ENCODE data around the gene FHDC1. TPM values are rescaled to one million over a fixed set of nuclear protein-coding genes. Genes with fewer than 3 reads are reported as not detected.

Gene FHDC1
- total RNA-seq, 1 experiment from 2014 or later: 0.95 TPM

DNA sequence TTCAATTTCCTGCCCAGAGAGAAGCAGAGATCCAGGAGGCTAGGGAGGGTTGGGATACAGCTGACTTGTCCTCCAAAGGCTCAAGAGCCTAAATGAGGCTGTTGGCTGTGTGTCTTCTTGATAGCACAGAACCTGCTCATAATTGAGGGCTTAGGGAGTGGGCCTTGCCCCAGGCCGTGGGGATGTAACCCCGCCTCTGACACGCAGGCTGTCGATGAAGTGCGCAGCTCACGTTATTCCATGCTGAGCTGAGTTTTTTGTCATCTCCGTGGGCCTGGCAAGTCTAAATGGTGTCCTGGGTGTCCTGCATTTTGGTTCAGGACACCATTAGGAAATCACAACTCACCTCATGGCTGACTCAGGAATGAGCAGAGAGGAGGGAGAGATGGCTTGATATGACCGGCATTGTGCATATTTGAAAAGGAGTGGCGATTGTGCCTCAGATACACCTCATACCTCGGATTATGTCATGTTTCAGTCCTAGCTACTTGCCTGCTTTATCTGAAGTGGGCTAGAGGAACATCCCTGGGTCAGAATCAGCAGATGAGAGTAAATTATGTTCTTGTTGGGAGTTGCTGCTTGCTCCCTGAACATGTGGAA is 43.7 kb downstream of the FHDC1 start:
- intact Hi-C loops (cut with micrococcal nuclease): no loop called here
- CTCF ChIA-PET: interaction anchor here (0.6 kb wide), 1 partner anchor 104 kb away, joined by 3 read pairs; no protein-coding TSS in a partner anchor
- no peaks in the 10 kb centered on the region for H3F3A ChIP-seq (ENCODE audit: low read length, unreplicated experiment)
- no peak for TF ChIP-seq CTCF (conservative IDR thresholded peaks at IDR 0.05; ENCODE audit: low read depth, low read length)
- TF ChIP-seq EZH2phosphoT487 (IDR thresholded peaks at IDR 0.05; ENCODE audit: borderline replicate concordance, low read length): no peak
- TF ChIP-seq EZH2 (IDR thresholded peaks at IDR 0.05; ENCODE audit: low read length, unreplicated experiment): no peak
- no TSS peak for BruUV-seq (replicated peaks)
- H3K36me3 ChIP-seq (ENCODE audit: low read depth, low read length): no peaks in the 10 kb centered on the region
- no peak overlapping the region for H2AFZ ChIP-seq (ENCODE audit: low read length)
- H3K9me3 ChIP-seq (ENCODE audit: low read length): no peaks in the 10 kb centered on the region
- H3K4me3 ChIP-seq (ENCODE audit: low read length): no peak overlapping the region
- peaks cover 17% of the 10 kb centered on the region for H3K4me1 ChIP-seq (ENCODE audit: insufficient read depth, low read length)
- no peak overlapping the region for H3K27ac ChIP-seq (ENCODE audit: low read length)
- POLR2A ChIA-PET (ENCODE audit: unreplicated experiment): no interaction called here
- no peaks in the 10 kb centered on the region for H3K9me2 ChIP-seq (replicated peaks; ENCODE audit: low read length)
- DNase-seq (no peak), ATAC-seq (no peak)
- H4K20me1 ChIP-seq (ENCODE audit: low read length): no peaks in the 10 kb centered on the region
- H3K79me2 ChIP-seq (ENCODE audit: low read length): no peaks in the 10 kb centered on the region
- H3K27me3 ChIP-seq (ENCODE audit: low read length): no peaks in the 10 kb centered on the region
- no peak overlapping the region for H3K9ac ChIP-seq (ENCODE audit: low read length)
- no peak overlapping the region for H3K4me2 ChIP-seq (ENCODE audit: low read length)

GRCh38 chr4:152981278-152981677 is 45.2 kb downstream of the FHDC1 start:
- CTCF ChIA-PET: no interaction called here

More at GRCh38 chr4:152981278-152981677, 45.2 kb downstream of the FHDC1 start:
- TF ChIP-seq CTCF (conservative IDR thresholded peaks at IDR 0.05; ENCODE audit: low read depth, low read length): no peak
- TF ChIP-seq EZH2phosphoT487 (IDR thresholded peaks at IDR 0.05; ENCODE audit: borderline replicate concordance, low read length): no peak
- no peak for TF ChIP-seq EZH2 (IDR thresholded peaks at IDR 0.05; ENCODE audit: low read length, unreplicated experiment)
- H3K27ac ChIP-seq (ENCODE audit: low read length): no peak overlapping the region
- no TSS peak for BruUV-seq (replicated peaks)
- H3K27me3 ChIP-seq (ENCODE audit: low read length): no peaks in the 10 kb centered on the region
- POLR2A ChIA-PET (ENCODE audit: unreplicated experiment): no interaction called here
- intact Hi-C loops (cut with micrococcal nuclease): no loop called here
- H3K4me1 ChIP-seq (ENCODE audit: insufficient read depth, low read length): peaks cover 17% of the 10 kb centered on the region
- H4K20me1 ChIP-seq (ENCODE audit: low read length): no peaks in the 10 kb centered on the region
- no peaks in the 10 kb centered on the region for H3K9me3 ChIP-seq (ENCODE audit: low read length)
- H3F3A ChIP-seq (ENCODE audit: low read length, unreplicated experiment): no peaks in the 10 kb centered on the region
- H3K79me2 ChIP-seq (ENCODE audit: low read length): no peaks in the 10 kb centered on the region
- H3K9me2 ChIP-seq (replicated peaks; ENCODE audit: low read length): no peaks in the 10 kb centered on the region
- DNase-seq: peak; percentile 25
- H3K36me3 ChIP-seq (ENCODE audit: low read depth, low read length): no peaks in the 10 kb centered on the region
- no peak overlapping the region for H3K9ac ChIP-seq (ENCODE audit: low read length)
- H3K4me2 ChIP-seq (ENCODE audit: low read length): no peak overlapping the region
- ATAC-seq: no peak
- no peak overlapping the region for H3K4me3 ChIP-seq (ENCODE audit: low read length)
- no peak overlapping the region for H2AFZ ChIP-seq (ENCODE audit: low read length)
